ENCODE data around the gene SOS1.
"Not testable (repeated sequence)": the region's sequence is repeated elsewhere in the genome, so short reads cannot be mapped to it uniquely, and the experiment has no call there.

Gene SOS1

GRCh38 chr2:39099870-39100728, 20.8 kb downstream of the SOS1 start:
- no peak for DNase-seq (ENCODE audit: low read depth)

- DNase-seq (ENCODE audit: low read depth) = no peak
Observed at GRCh38 chr2:39099310-39099869, 21.5 kb downstream of the SOS1 start.

- DNase-seq (ENCODE audit: low read depth) = no peak
Observed at GRCh38 chr2:39095624-39096023, 25.2 kb downstream of the SOS1 start.

GRCh38 chr2:39094717-39095363, 26.0 kb downstream of the SOS1 start:
- DNase-seq (ENCODE audit: low read depth) = no peak

GRCh38 chr2:39093218-39093898, 27.5 kb downstream of the SOS1 start:
- DNase-seq (ENCODE audit: low read depth) = no peak

GRCh38 chr2:39091543-39091942, 29.3 kb downstream of the SOS1 start:
- no peak for DNase-seq (ENCODE audit: low read depth)

GRCh38 chr2:39091063-39091462, 29.8 kb downstream of the SOS1 start:
- DNase-seq (ENCODE audit: low read depth) = no peak

GRCh38 chr2:39080152-39080551, 40.7 kb downstream of the SOS1 start:
- no peak for DNase-seq (ENCODE audit: low read depth)

- DNase-seq (ENCODE audit: low read depth) = no peak
Observed at GRCh38 chr2:39069890-39070465, 50.9 kb downstream of the SOS1 start.

GRCh38 chr2:39069136-39069515, 51.7 kb downstream of the SOS1 start:
- DNase-seq (ENCODE audit: low read depth) = no peak

GRCh38 chr2:39068299-39069135, 52.3 kb downstream of the SOS1 start:
- DNase-seq (ENCODE audit: low read depth) = no peak

GRCh38 chr2:39065616-39066015, 55.2 kb downstream of the SOS1 start:
- no peak for DNase-seq (ENCODE audit: low read depth)

GRCh38 chr2:39062320-39062719, 58.5 kb downstream of the SOS1 start:
- no peak for DNase-seq (ENCODE audit: low read depth)

GRCh38 chr2:39061280-39061679, 59.6 kb downstream of the SOS1 start:
- no peak for DNase-seq (ENCODE audit: low read depth)

GRCh38 chr2:39059366-39059952, 61.4 kb downstream of the SOS1 start:
- no peak for DNase-seq (ENCODE audit: low read depth)

- no peak for DNase-seq (ENCODE audit: low read depth)
Observed at GRCh38 chr2:39058101-39058500, 62.8 kb downstream of the SOS1 start.

GRCh38 chr2:39052665-39053064, 68.2 kb downstream of the SOS1 start:
- not testable (repeated sequence) for DNase-seq (ENCODE audit: low read depth)

- no peak for DNase-seq (ENCODE audit: low read depth)
Observed at GRCh38 chr2:39050109-39050508, 70.7 kb downstream of the SOS1 start.

GRCh38 chr2:39039072-39039471, 81.8 kb downstream of the SOS1 start:
- no peak for DNase-seq (ENCODE audit: low read depth)

- DNase-seq (ENCODE audit: low read depth) = no peak
Observed at GRCh38 chr2:39033980-39034379, 86.9 kb downstream of the SOS1 start.

- no peak for DNase-seq (ENCODE audit: low read depth)
Observed at GRCh38 chr2:39027421-39027820, 93.4 kb downstream of the SOS1 start.

Measured in activated gamma-delta T cell treated with anti-CD3 and anti-CD28 coated beads, Interleukin-2, amount 50 U/mL, for 16 hours (primary cell).